Stimulated activated CD8-positive, alpha-beta memory T cell treated with anti-CD3 and anti-CD28 coated beads, Interleukin-4, amount 100 ng/mL, for 4 hours (primary cell): ENCODE results near the gene MASP1.

Source experiments
- DNase-seq, 2 donors: peaks; one replicate each; pipeline ENCODE4 v3.0.0-alpha.2; 2020; ENCODE audit warnings: low read depth in 2 of 2, low spot score in 1 of 2

The MASP1 gene

GRCh38 chr3:187291512-187292132, at the start of gene MASP1:
Gene MASP1, minus strand, starts transcription at chr3:187291737. Its CDS starts 105 bp downstream, at chr3:187291632.
- DNase-seq: no peak

- no peak for DNase-seq
Observed at GRCh38 chr3:187340578-187340977, 49.0 kb upstream of the MASP1 start.

- no peak for DNase-seq
Observed at GRCh38 chr3:187336322-187336721, 44.8 kb upstream of the MASP1 start.

GRCh38 chr3:187334904-187335303, 43.4 kb upstream of the MASP1 start:
- DNase-seq: no peak

- no peak for DNase-seq
Observed at GRCh38 chr3:187328691-187329090, 37.2 kb upstream of the MASP1 start.

- no peak for DNase-seq
Observed at GRCh38 chr3:187327845-187328244, 36.3 kb upstream of the MASP1 start.

- DNase-seq: no peak
Observed at GRCh38 chr3:187325632-187326031, 34.1 kb upstream of the MASP1 start.

GRCh38 chr3:187323091-187323490, 31.6 kb upstream of the MASP1 start:
- no peak for DNase-seq

GRCh38 chr3:187322291-187322690, 30.8 kb upstream of the MASP1 start:
- no peak for DNase-seq

- no peak for DNase-seq
Observed at GRCh38 chr3:187321766-187322165, 30.2 kb upstream of the MASP1 start.

- peak in 1 of 2 donors; percentile 6 for DNase-seq
Observed at GRCh38 chr3:187319699-187320302, 28.3 kb upstream of the MASP1 start.

GRCh38 chr3:187318819-187319616, 27.5 kb upstream of the MASP1 start:
- DNase-seq: no peak

- DNase-seq: no peak
Observed at GRCh38 chr3:187315872-187316271, 24.3 kb upstream of the MASP1 start.

GRCh38 chr3:187314176-187314575, 22.6 kb upstream of the MASP1 start:
- no peak for DNase-seq

GRCh38 chr3:187310954-187311470, 19.5 kb upstream of the MASP1 start:
- no peak for DNase-seq

GRCh38 chr3:187310226-187310625, 18.7 kb upstream of the MASP1 start:
- DNase-seq: no peak

- no peak for DNase-seq
Observed at GRCh38 chr3:187305881-187306280, 14.3 kb upstream of the MASP1 start.

- DNase-seq: no peak
Observed at GRCh38 chr3:187299611-187300010, 8.1 kb upstream of the MASP1 start.

- no peak for DNase-seq
Observed at GRCh38 chr3:187296911-187297310, 5.4 kb upstream of the MASP1 start.

GRCh38 chr3:187296058-187296457, 4.5 kb upstream of the MASP1 start:
- DNase-seq: no peak

GRCh38 chr3:187295316-187296034, 3.9 kb upstream of the MASP1 start:
- DNase-seq: no peak
